KG1 (cell line): ENCODE measurements around the gene SPATA6L.

Source experiments
- DNase-seq: peaks from one replicate; lab custom pipeline; 2025; lab: John Stamatoyannopoulos, UW

SPATA6L gene

DNA sequence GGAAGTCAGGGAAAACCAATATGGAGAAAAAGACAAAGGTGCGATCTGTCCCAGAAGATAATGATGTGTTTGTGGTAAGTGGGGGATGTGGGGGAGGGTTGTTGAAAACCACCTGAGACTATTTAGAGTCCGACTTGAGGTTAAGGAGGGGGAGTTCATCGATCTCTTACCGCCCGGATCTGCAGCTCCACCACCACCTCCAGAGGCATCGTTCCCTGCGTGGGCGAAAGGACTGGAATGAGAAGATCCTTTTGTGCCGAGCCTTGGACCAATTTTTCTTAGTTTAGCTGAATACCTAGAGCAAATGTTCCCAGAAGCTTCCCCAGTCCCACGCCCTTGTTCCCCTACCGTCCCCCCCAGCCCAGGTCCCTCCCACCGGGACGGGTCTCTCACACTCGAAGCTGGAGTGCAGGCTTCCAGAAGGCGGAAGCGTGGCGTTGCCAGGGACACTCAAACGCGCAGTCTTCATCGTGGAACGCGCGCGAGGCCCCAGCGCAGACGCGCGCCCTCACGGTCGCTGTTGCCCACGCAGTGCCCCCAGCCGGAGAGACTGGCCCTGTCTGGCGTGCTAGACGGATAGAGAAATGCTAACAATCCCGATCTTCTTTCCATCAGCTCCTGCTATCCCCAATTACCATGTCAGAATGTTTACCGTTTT is at the start of gene SPATA6L:
Gene SPATA6L, minus strand, starts transcription at position 439 of the 658 bp plus-strand sequence. Its CDS starts 230 bp downstream, at position 209.
- no peak for DNase-seq

GRCh38 chr9:4714266-4715016 is 48.2 kb upstream of the SPATA6L start:
- DNase-seq = no peak

- no peak for DNase-seq
Measured at GRCh38 chr9:4713849-4714248, 47.6 kb upstream of the SPATA6L start.

- no peak for DNase-seq
Measured at GRCh38 chr9:4709380-4709779, 43.1 kb upstream of the SPATA6L start.

GRCh38 chr9:4706971-4707622 is 40.8 kb upstream of the SPATA6L start:
- no peak for DNase-seq

DNA sequence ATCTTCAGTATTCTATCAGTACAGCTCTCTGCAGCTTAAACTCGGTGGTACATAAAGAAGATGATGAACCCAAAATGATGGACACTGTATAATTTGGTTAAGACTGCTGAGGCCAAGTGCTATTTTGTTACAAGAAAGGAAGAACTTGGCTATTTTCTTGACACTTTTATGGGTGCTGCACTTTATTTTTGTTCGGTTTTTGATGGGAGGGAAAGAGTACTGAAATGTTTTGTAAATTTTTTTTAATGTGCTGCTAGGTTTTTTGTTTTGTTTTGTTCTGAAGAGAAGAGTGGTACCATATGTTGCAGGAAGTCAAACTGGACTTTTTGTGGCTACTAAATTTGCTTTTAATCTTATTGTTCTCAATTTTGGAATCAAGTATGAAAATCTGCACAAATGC is 39.7 kb upstream of the SPATA6L start:
- DNase-seq = no peak

- DNase-seq = no peak
Measured at GRCh38 chr9:4704129-4704528, 37.8 kb upstream of the SPATA6L start.

DNA sequence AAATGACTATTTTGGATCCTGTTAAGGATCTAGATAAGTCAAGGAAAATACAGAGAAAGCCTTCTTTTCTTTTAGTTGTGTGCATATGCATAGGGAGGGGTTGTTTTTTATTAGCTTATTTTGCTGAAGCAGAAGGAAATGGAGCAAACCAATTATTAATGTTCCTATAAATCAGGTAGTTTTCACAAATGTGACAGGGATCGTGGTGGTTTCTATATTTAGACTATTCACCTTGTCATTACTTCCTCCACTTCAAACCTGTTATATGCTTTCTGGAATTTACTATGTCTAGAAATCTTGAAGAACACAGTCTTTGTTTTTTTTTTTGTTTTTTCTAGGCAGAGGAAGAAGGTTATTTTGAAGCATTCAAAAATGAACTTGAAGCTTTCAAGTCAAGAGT is 35.2 kb upstream of the SPATA6L start:
- no peak for DNase-seq

GRCh38 chr9:4700932-4701331 is 34.7 kb upstream of the SPATA6L start:
- DNase-seq = no peak

DNA sequence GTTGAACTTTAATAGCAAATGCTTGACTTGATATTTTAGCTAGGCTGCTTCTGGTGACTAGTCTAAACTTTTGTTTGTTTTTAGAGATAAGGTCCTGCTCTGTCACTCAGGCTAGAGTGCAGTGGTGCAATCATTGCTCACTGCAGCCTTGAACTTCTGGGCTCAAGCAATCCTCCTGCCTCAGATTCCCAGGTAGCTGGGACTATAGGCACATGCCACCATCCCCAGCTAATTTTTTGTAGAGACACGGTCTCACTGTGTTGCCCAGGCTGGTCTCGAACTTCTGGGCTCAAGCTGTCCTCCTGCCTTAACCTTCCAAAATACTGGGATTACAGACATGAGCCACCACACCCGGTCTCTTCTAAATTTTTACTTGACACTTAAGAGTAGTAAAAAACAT is 33.8 kb upstream of the SPATA6L start:
- no peak for DNase-seq

DNA sequence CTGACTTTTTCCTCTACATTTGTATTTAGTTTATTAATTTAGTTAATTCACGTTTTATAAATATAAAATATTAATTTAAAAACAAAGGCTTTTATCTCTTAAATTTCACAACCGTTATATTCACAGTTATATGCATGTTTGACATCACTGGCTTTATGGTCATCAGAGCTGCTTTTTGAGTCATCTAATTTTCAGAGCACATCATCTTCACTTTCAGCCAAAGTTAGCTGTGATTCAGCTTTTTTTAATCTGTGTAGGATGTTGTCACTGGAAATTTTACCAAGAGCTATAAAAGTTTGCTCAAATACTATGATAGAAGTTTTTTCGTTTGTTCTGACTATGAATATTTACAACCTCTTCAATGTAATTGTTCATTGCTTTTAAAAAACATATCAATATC is 25.5 kb upstream of the SPATA6L start:
- no peak for DNase-seq

DNA sequence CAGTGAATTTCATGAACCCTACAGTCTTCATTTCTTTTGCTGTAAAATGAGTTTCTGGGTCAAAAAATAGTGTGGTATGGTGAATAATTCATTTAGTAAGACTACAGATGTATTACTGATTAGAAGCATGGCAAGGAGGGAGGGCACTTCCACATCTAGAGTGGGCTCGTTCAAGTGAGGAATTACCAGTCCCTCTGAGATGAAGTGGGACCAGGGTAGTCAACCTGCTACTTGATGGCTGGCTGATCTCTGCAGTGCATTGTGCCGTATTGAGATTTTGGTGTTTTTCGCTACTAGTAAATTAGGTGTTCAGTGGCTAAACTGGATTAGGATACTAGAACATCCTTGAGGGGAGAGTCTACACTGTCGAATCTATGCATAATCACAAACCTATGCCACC is 23.9 kb upstream of the SPATA6L start:
- no peak for DNase-seq

- no peak for DNase-seq
Measured at GRCh38 chr9:4689687-4690104, 23.4 kb upstream of the SPATA6L start.

DNA sequence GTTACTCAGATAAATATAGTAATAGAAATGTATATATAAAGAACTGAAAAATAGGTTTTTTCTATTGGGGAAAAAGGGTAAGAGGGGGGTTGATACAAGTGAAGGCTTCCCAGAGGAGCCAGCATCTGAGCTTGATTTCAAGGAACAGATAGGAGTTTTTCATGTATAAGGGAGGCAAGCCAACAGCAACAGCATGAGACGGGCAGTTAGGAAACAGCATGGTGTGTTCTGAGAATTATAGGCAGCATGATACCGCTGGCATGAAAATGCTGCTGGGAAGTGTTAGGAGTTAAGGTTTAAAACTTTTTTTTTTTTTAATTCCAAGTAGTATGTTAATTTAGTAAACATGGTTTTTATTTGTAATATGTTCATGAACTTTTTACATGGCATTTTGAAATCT is 22.7 kb upstream of the SPATA6L start:
- DNase-seq = no peak

DNA sequence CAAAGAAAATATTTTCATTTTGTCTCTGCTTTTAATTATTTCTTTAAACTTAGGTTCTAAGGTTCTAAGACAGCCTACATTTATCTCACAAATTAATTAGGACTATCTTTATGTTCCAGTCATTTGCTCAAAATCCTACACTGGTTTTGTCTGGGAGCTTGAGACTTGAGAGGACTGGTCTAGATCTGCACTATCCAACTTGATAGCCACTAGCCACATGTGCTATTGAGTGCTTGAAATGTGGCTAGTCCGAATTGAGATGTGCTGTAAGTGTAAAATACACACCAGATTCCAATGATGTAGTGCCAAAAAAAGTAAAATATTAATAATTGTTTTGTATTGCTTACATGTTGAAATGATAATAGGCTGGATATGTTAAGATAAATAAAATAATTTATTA is 20.3 kb upstream of the SPATA6L start:
- DNase-seq = no peak

- DNase-seq = no peak
Measured at GRCh38 chr9:4686112-4686511, 19.8 kb upstream of the SPATA6L start.

DNA sequence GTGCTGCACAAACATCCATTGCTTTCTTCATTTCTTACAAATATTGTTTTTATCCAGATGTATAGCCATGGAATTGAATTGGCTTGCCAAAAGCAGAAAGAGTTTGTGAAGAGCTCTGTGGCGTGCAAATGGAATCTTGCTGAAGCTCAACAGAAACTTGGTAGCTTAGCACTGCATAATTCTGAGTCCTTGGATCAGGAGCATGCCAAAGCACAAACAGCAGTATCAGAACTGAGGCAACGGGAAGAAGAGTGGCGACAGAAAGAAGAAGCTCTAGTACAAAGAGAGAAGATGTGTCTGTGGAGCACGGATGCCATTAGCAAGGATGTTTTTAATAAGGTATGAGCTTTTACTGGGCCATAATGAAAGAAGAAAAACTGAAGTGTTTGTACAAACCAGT is 18.5 kb upstream of the SPATA6L start:
- no peak for DNase-seq

- no peak for DNase-seq
Measured at GRCh38 chr9:4680750-4681149, 14.5 kb upstream of the SPATA6L start.

DNA sequence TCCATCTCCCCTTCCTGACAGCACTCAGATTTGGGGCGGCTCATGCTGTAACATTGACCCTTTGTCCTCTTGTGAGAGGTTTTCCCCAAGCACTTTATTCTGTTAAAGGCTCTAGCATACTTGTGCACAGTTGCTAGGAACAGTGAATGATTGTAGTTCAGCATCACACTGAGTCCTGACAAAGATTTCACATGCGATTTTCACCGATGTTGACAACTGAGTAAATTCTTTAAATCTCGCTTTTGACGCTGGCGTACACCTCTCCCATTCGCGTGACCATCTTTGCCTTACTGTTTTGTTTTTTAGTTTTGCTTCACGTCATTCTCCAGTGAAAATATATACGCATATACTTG is 13.9 kb upstream of the SPATA6L start:
- no peak for DNase-seq

- peak; percentile 87 for DNase-seq
Measured at GRCh38 chr9:4679268-4680172, 13.2 kb upstream of the SPATA6L start, which contains the start of gene CDC37L1. Gene CDC37L1 (plus strand): TSS chr9:4679569. CDS start chr9:4679768, 199 bp downstream.

DNA sequence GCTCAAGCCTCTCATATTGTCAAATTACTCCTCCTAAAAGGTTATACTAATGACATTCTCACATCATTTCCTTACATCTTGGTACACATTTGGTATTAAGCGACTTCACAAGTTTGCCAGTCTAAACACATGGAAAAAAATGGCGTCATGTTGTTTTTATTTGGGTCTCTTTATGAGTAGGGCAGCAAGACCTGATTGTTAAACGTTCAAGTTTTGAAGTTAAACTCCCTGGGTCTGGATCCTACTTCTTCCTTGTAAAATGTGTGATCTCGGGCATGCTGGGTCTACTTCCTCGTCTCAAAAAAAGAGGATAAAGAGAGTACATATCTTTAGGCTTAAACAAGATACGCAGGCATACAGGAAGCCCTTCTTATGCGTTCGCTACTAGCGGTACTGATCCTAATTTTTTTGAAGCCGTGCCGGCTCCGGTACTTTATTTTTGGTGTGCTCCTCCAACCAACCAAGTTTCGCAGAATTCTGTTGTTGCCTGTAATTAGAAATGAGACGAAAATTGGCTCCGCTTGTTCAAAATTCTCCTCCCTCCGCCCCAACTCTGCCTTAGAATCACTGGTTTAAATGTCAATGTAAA is 12.5 kb upstream of the SPATA6L start:
- DNase-seq = peak; percentile 65

DNA sequence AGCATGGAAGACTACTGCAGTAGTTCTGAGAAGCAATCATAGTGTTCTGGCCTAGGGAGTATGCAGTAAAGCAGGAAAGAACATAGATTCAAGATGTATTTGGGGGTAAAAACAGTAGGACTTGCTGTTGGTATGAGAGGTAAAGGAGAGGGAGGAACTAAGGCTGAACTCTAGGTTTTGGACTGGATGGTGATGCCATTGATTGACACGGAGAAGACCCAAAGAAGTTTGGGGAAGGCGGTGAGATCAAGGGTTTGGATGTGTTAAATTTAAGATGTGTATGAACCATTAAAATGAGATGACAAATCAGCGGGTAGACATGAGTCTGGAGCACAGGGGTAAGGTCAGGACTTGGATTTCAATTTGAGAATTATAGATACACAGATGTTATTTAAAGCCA is 11.1 kb upstream of the SPATA6L start:
- DNase-seq = no peak
